NCI-H526 treated with DMSO at 0.1 percent for 48 hours (cell line): ENCODE data around the gene MED29.

Source experiments
- DNase-seq: peaks from one replicate; lab custom pipeline; 2025; lab: John Stamatoyannopoulos, UW

MED29 gene, protein sequence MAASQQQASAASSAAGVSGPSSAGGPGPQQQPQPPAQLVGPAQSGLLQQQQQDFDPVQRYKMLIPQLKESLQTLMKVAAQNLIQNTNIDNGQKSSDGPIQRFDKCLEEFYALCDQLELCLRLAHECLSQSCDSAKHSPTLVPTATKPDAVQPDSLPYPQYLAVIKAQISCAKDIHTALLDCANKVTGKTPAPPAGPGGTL

DNA sequence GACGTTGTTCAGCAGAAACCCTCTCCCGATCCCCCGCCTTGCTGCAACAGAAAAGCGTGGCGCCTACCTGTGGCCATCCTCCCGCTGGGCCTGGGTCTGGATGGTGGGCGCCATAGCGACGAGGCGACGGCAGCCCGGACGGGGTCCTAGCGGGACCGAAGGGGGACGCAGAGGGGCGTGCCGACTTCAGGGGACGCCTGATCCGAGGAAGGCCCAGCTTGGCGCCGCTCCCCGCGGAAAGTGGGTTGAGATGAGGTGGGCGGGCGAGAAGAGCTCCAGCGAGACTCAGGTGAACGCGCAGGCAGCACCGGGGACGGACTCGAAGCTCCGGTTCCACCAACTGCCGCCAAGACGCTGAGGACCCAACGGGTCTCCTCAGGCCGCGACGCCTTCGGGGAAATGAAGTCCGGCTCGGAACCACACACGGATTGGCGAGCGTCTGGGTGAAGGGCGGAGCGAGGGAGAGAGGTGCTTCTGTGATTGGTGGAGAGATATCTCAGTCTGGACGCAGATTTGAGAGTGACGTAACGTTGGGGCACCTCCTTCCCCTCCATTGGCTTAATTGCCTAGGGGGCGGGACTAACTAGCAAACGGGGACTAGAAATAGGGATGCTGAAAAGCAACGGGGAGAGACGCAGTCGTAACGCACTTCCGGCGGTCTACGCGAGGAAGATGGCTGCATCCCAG, at the start of gene MED29, which contains the start of gene PAF1:
Gene MED29, plus strand, starts transcription at position 628 of the 687 bp plus-strand sequence. Its CDS starts 45 bp downstream, at position 673.
Gene PAF1, minus strand, starts transcription at position 356 of the 687 bp plus-strand sequence. Its CDS starts 242 bp downstream, at position 114.
- DNase-seq = peak; percentile 100

DNA sequence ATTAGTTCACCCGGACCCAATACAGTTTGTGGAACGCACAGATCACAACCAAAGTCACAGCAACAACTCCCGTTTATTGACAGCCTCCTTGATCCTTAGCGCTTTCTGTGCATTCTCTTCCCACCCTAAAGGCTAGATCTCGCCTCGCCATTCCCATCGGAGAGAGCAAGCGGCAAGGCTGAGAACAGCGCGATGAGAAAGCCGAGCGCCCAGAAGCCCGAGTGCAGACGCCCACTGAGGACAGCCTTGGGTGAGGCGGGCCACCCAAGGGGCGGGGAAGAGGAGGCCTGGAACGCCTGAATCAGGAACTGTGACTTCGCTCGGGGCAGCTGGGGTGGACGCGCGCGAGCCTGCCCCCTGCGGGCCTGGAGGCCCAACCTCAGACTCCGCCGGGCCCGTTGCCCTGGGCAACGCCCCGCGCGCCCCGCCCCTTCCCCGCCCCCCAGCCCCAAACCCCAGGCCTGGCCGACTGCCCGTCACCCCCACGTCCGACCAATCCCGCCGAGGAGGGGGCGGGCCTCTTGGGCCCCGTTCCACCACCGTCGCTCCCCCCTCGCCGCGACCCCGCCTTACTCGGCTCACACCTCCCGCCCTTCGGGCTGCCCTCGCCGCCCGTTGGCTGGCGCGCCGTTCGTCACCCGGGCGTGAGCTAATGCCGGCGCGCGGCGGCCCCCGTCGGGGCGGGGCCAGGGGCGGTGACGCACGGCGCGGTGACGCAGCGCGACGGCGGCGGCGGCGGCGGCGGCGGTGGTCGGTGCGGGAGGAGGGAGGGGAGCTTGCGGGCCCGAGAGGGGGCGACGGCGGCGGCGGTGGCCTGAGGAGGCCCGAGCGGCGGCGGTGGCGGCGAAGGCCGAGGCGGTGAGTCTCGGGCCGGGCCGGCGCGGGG, 49.2 kb upstream of the MED29 start, which contains the start of gene SAMD4B:
Gene SAMD4B, plus strand, starts transcription at position 703 of the 886 bp plus-strand sequence. CDS start 14,473 bp downstream, outside the sequence.
- peak; percentile 99 for DNase-seq

- DNase-seq = no peak
Observed at GRCh38 chr19:39342647-39343305, 48.4 kb upstream of the MED29 start.

DNA sequence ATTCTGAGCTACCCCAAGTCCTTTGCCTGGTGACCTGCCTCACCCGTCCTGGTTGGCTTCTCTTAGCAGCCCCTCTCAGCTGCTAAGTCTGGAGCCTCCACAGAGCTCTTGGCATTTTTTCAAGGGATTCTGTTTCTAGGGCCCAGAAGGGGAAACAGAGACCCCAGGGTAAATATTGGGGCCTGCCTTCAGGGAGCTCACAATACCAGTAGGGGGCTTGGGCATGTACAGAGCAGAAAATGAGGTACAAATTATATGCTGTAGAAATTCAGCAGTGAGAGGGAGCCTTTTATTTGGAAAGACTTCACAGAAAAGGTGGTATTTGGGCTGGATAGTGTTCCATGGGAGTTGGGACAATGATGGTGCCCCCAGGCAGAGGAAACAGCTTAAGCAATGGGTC, 45.2 kb upstream of the MED29 start:
- DNase-seq = no peak

- DNase-seq = no peak
Observed at GRCh38 chr19:39347332-39348164, 43.6 kb upstream of the MED29 start.

GRCh38 chr19:39349326-39349725, 41.9 kb upstream of the MED29 start:
- no peak for DNase-seq

- no peak for DNase-seq
Observed at GRCh38 chr19:39350156-39350555, 41.0 kb upstream of the MED29 start.

GRCh38 chr19:39351537-39352064, 39.6 kb upstream of the MED29 start:
- DNase-seq = no peak

GRCh38 chr19:39352381-39353255, 38.6 kb upstream of the MED29 start:
- DNase-seq = no peak

GRCh38 chr19:39355253-39355652, 35.9 kb upstream of the MED29 start:
- DNase-seq = no peak

- no peak for DNase-seq
Observed at GRCh38 chr19:39356073-39356472, 35.1 kb upstream of the MED29 start.

DNA sequence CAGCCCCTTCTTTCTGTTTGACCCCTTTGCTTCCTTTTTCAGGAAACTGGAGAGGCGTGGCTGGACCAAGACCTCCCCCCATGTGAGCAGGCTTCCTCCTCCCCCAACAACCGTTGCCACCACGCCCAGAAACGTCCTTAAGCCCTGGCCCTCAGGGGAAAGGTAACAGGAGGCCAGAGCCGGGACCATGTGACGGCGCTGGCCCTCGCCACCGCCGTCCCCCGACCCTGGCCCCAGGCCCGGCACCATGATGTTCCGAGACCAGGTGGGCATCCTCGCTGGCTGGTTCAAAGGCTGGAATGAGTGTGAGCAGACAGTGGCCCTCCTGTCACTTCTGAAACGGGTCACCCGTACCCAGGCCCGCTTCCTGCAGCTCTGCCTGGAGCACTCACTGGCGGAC, 34.5 kb upstream of the MED29 start:
- DNase-seq = no peak

- DNase-seq = no peak
Observed at GRCh38 chr19:39359026-39359425, 32.2 kb upstream of the MED29 start.

GRCh38 chr19:39360599-39360998, 30.6 kb upstream of the MED29 start:
- DNase-seq = no peak

DNA sequence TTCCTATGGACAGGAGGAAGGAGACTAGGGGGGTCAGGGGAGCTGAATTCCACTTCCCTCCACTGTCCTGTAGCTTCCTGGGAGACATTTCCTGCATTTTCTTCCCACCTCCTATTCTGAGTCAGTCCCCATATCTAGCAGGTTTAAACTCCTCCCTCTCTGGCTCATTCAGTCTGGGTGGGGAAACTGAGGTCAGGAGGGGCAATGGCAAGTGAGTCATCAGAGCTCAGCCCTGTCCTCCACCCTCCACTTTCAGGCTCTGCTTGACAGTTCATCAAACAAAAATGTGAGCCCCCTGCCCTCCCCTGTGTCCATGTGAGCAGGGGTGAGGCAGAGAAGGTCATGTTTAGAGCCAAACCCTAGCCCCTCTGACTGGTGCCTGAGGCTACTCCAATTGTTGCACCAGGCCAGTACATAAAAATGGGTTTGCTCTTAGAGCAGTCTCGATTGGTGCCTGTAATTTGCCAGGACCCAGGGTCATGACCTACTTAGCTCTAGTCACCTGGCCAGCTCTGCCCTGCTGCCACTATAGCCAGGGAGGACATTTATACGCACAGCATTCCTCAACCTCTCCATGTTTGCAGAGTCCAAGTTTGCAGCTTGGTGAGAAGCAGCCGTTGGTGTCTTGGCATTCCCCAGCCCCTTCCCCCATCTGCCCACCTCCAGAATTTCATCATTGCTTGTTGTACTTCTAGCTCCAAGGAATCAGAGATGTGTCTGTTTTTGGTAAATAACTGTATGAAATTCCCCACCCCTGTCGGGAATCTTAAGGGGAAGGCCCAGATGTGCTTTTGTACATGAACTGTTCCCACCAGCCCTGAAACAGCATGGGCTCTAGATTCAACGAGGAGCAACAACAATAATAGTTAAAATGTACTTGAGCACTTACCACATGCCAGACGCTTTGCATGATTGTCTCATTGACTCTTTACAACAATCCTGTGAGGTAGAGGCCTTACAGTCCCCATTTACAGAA, 28.2 kb upstream of the MED29 start:
- no peak for DNase-seq

DNA sequence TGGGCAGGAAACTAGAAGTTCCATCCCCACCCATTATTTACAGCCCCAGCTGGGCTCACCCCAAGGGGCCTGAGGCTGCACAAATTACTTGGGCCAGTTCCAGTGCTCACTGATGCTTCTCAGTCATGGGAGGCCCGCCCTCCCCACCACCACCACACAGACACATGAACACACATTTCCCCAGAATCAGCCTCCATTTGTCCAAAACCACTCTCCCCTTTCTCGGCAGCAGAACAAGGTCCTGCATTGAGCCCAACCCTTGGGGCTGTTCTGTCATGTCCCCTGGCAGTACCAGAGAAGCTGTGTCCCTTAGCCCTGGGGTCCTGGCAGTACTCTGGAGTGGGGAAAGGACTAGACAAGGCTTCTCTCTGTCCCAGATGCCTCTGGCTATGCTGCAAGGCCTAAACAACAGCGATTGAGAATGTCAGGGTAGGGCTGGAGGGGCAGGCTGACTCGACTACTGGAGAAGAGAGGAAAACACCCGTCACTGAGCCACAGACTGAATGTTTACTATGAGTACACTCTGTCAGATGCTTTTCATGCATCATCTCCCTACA, 27.2 kb upstream of the MED29 start:
- DNase-seq = no peak

- DNase-seq = no peak
Observed at GRCh38 chr19:39365531-39365930, 25.6 kb upstream of the MED29 start.

DNA sequence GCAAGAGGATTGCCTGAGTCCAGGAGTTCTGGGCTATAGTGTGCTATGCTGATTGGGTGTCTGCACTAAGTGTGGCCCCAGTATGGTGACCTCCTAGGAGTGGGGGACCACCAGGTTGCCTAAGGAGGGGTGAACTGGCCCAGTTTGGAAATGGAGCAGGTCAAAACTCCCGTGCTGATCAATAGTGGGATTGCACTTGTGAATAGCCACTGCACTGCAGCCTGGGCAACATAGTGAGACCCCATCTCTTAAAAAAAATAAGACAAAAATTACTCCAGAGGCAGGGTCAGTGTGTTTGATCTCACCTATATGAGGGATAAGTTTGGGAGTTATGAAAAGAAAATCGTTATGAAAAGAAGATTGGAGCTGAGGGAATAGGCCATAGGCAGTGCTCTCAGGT, 22.0 kb upstream of the MED29 start:
- DNase-seq = no peak
